GM18951 (cell line): ENCODE results near the gene TMTC2.

Source experiments
- POLR2A ChIP-seq: IDR thresholded peaks from 4 replicates; pipeline ENCODE4 v1.6.1; 2011; ENCODE audit warnings: mild to moderate bottlenecking; ENCODE audit not compliant: insufficient read length, insufficient read depth; ENCODE audit errors: extremely low read depth
- in situ Hi-C: fragments of 300-500 bp; cut with MboI; formaldehyde crosslinking; loops from one replicate; pipeline ENCODE4 v1.12.0; 2022; ENCODE audit warnings: low sequenced_read_pairs, mixed read lengths, inconsistent platforms; ENCODE audit not compliant: unreplicated experiment

Gene TMTC2

GRCh38 chr12:83161456-83161855 lies 474.8 kb downstream of the TMTC2 start:
- TF ChIP-seq POLR2A: no peak
- in situ Hi-C loops: no loop called here

GRCh38 chr12:83168751-83169150 lies 482.0 kb downstream of the TMTC2 start:
- no peak for TF ChIP-seq POLR2A
- in situ Hi-C loops: no loop called here

GRCh38 chr12:83172441-83172840 lies 485.7 kb downstream of the TMTC2 start:
- TF ChIP-seq POLR2A: no peak
- in situ Hi-C loops: no loop called here

- no peak for TF ChIP-seq POLR2A
- in situ Hi-C loops: no loop called here
These were observed 486.4 kb downstream of the TMTC2 start for GRCh38 chr12:83172866-83173649.

- no peak for TF ChIP-seq POLR2A
- in situ Hi-C loops: no loop called here
These were observed 493.3 kb downstream of the TMTC2 start for GRCh38 chr12:83179999-83180398.

GRCh38 chr12:83181074-83181473 lies 494.4 kb downstream of the TMTC2 start:
- in situ Hi-C loops: no loop called here
- no peak for TF ChIP-seq POLR2A

GRCh38 chr12:83183132-83183531 lies 496.4 kb downstream of the TMTC2 start:
- in situ Hi-C loops: no loop called here

More at GRCh38 chr12:83183132-83183531, 496.4 kb downstream of the TMTC2 start:
- TF ChIP-seq POLR2A: no peak
